Thyroid gland (tissue), 4 donors: Measurements from ENCODE around the gene CACNG7.

Source experiments
- CTCF ChIP-seq, 6 experiments: fragments of 200-600 bp in 3 of 6; fragments of 450-650 bp in 3 of 6; sonication (generic) in 3 of 6; IDR thresholded peaks; one replicate each; pipeline ENCODE4 v1.5.1; 2016 to 2019; ENCODE audit warnings: antibody characterized with exemption in 6 of 6, mild to moderate bottlenecking in 2 of 6, inconsistent platforms in 1 of 6, moderate library complexity in 1 of 6
- POLR2A ChIP-seq, 2 donors: fragments of 450-650 bp; IDR thresholded peaks; one replicate each; pipeline ENCODE4 v1.6.1; 2017; ENCODE audit warnings: antibody characterized with exemption in 2 of 2, mild to moderate bottlenecking in 2 of 2, moderate library complexity in 1 of 2

DNA sequence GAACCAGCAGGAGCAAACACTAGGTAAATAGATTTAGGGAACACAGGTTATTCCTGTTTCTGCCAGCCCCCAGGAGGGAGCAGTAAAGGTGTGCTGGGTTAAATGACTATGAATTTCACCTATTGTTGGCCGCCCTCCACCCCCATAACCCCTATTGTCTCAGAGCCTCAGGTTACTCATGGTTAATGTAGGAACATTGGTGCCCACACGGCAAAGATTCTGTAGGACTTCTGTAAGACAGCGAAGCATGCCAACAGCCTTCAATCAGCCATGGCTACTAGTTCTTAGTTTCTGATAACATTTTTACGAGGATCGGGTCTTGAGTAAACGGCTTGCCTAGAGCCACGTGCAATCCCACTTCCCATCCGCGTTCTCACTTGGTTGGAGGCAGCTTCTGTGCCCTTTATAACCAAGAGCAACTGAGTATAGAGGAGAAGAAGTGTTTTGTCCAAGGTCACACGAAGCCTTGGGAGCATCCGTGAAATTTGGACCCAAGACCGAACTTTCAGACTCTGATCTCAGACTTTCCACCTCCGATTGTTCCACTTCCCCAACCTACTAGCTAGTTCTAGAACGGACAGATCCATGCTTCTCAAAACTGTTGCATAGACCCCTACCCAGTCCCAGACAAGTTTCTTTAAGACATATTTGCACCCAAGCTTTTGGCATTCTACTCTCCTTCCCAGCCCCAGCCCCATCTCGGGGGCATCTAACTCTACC is 48.5 kb downstream of the CACNG7 start:
- no peak for TF ChIP-seq POLR2A (IDR thresholded peaks at IDR 0.05)
- TF ChIP-seq CTCF (IDR thresholded peaks at IDR 0.05): no peak
